LNCaP clone FGC (cell line): Measurements from ENCODE around the gene DDRGK1.

Experiments used
- DNase-seq: peaks from one replicate; pipeline ENCODE4 v3.0.0-alpha.2; 2011; ENCODE audit warnings: low read depth
- H3K4me3 ChIP-seq: 2 replicates; pipeline ENCODE4 v1.5.1; 2011; ENCODE audit warnings: mild to moderate bottlenecking, low read depth, low read length, control low read depth
- TF ChIP-seq, protein P1 (sequence below): IDR thresholded peaks from 2 replicates; pipeline ENCODE4 v1.5.1; 2012; ENCODE audit warnings: mild to moderate bottlenecking; ENCODE audit not compliant: control insufficient read depth, insufficient read depth; ENCODE audit errors: extremely low read depth

DDRGK1 gene

DNA sequence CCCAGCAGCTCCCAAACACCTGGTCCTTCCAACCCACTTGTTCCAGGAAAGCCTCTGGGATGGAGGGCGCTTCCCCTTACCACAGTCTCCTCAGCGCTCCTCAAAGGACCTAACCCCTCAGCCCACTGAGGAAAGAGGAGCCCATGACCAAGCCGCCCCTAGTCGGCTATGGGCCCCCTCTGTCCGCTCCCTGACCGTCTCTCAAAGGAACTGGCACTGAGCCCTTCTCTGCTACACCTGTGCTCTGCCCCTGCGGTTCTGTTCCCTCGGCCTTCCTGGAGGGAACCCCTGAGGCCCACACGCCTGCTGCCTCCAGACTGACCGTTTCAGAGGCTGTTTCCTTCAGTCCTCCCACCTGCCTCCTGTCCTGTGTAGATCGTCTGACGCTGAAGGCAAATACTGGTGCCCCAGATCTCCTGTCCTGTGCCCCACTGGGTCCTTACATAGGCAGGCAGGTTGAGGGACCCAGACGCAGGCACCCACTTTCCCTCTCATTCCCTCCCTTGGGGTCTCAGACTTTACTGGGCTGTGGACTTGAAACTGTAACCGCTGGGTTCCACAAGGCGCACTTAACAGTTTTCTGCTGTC, 36.4 kb upstream of the DDRGK1 start:
- no peak overlapping the region for H3K4me3 ChIP-seq
- DNase-seq = no peak
- TF ChIP-seq, protein P1, sequence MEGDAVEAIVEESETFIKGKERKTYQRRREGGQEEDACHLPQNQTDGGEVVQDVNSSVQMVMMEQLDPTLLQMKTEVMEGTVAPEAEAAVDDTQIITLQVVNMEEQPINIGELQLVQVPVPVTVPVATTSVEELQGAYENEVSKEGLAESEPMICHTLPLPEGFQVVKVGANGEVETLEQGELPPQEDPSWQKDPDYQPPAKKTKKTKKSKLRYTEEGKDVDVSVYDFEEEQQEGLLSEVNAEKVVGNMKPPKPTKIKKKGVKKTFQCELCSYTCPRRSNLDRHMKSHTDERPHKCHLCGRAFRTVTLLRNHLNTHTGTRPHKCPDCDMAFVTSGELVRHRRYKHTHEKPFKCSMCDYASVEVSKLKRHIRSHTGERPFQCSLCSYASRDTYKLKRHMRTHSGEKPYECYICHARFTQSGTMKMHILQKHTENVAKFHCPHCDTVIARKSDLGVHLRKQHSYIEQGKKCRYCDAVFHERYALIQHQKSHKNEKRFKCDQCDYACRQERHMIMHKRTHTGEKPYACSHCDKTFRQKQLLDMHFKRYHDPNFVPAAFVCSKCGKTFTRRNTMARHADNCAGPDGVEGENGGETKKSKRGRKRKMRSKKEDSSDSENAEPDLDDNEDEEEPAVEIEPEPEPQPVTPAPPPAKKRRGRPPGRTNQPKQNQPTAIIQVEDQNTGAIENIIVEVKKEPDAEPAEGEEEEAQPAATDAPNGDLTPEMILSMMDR = no peak

DNA sequence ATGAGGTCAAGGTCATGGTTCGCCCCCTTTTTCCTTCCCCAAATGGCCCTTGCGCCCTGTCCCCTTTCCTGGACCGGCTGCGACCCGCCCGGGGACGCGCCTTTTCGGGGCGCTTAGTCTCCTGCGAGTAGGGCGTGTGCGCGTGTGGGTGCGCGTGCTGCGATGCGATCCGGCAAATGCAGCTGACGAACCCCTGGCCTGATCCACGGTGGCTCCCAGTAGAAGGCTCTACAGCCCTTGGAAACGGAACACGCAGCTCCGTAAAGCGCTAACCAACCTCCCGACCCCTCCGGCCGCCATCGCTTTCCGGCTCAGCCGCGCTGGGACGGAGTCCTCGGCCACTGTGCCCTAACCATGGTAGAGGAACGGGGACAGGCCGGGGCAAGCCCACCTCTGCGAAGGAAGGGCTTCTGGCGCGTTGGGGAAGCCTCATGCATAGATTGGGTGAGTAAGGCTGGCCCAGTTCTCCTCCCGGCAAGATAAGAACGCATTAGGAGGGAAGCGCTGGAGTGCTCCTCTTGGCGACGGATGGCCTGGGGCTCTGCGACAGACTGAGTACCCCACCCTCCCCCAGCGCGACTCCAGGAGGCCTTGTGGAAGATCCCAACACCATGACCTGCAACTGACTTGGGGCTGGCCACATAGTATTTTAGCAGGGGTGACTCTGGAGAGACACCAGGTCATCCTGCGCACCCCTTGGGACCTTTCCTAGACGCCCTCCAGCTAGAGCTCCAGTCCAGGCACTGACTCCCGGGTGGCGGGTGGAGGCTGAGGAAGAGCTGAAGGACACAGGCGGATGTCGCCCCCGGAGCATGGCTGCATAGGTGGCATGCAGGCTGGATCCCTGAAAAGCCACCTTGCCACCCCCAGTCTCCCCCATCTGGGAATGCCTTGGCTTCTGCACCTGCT, 35.6 kb upstream of the DDRGK1 start:
- peak overlapping the region; percentile 66 for H3K4me3 ChIP-seq
- DNase-seq = no peak
- TF ChIP-seq, protein P1 = no peak

DNA sequence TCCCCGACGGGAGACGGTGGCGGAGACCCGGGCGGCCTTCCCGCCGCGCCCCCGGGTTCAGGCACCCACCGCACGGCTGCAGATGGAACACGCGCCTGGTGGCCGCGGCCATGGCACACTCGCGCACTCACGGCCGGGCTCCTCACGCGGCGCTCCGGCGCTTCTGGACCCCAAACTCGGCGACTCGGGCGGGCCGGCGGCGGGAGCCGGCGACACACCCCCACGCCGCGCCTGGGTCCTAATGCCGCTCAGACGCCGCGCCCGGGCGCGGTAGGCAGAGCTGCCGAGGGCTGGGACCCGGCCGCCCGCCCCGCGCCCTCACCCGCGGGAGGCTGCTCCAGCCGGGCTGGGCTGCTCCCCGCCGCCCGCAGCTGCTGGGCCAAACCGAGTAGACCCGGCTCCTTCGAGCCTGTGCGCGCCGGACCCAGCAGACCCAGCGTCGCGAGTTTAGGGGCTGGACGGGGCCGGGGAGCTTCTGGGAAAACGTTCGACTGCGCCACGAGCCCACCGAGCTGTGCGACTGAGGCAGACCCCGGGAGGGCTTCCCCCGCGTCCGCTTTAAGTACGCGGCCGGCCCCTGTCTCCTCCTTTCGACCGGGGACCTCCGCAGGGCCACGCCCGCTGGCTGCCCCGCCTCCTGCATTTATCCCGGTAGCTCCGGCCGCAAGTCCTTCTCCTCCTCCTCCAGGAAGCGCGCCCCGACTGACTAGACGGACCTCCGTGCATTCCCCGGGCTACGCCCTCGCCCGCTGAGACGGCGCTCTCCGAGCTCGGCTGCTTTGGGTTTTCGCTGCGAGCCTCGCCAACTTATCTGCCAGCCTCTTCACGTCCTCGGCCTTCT, 34.8 kb upstream of the DDRGK1 start, which contains the start of gene SLC4A11:
TSS of gene SLC4A11 (minus strand) at position 165 of the 841 bp plus-strand sequence. CDS start at position 112, 53 bp downstream.
- TF ChIP-seq, protein P1 = no peak
- peak within 1 kb of the TSS; percentile 66 for H3K4me3 ChIP-seq
- DNase-seq = no peak

DNA sequence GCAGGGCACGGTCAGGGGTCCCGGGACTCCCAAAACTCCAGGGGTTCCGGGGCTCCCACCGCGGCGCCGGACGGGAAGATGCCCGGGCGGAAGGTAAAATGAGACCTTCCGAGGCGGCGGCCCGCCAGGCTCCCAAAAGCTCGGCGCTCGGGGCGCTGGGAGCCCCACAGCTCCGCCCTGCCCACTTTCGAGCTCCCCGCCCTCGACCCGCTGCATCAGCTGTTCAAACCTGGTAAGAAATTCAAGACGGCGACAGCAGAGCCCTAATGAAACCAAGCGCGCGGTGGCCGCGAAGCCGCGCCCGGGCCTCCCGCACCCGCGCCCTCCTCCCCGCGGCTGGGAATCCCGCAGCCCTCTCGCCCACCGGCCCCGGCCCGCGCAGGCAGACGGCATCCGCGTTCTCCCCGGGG, 34.1 kb upstream of the DDRGK1 start:
- TF ChIP-seq, protein P1 = no peak
- peak overlapping the region; percentile 66 for H3K4me3 ChIP-seq
- no peak for DNase-seq

DNA sequence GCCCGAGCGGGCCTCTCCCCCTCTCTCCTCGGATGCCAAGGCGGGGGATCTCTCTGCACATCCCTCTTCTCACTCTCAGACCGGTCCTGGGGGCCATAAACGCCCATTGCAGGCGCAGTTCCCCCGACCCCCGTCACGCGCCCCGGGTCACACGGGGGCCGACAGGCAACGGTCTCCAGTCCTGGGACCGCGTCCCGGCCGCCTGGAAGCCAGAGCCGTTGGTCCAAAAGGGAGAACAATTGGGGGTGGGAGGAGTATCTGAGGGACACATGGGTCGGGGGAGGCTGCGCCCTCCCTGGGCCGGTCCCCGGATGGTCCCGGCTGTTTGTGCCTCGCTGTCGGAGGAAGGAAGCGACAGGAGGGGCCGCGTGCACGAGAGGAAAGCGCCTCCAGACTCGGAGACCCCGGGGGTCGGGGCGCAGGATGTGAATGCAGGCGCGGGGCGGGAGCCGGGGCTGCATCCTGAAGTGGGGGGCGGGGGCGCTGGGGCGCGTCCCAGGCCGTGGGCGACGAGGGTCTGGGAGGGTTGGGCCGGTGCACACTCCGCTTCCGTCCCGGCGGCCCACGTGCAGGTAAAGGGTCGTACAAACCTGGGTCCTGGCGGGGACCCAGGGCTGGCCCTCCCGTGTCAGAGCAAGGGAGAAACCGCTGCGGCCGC, 33.6 kb upstream of the DDRGK1 start:
- TF ChIP-seq, protein P1 = no peak
- peak overlapping the region; percentile 66 for H3K4me3 ChIP-seq
- DNase-seq = no peak

DNA sequence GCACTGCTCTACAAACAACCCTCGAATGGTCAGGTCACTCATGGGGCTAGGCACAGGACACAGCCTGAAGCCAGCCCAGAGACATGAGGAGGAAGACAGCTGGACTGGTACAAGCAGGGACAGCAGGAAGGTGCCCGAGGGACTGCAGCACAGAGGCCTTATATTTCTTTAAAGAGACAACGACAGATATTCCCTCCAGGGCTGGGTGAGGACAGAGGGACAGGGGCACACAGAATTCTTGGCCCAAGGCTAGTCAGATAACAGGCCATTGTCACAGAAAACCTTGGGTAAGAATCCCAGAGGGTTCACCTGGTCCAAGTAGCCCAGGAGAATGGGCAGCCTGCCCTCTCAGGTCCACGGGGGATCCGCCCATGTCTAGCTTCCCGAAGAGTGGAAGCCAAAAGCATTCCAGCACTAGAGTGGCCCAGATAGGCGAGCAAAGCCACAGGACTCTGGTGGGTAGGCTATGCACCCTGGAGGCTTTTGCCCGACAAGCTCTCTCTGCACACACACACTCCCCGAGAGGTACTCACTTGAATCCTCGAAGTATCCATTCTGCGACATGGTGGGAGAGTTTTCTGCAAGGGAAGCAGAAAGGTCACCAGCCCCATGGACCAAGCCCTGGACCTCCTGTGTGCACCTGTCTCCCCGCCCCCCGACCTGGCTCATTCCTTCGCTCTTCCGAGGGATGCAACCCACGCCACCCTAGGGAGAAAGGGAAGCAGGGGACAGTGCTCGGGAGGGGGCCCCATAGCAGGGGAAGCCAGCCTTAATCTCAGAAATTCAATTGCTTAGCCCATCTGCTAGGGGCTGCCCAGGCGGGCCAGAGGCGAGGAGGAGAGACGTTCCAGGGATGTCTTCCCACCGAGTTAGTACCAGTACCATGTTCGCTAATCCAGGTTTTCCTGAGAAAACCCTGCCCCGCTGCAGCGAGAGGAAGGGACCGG, 32.8 kb upstream of the DDRGK1 start:
- H3K4me3 ChIP-seq = no peak overlapping the region
- TF ChIP-seq, protein P1 = no peak
- DNase-seq = no peak
